WTC11 (cell line): ENCODE results near the gene CLMN.

Experiments used
- ATF2 ChIP-seq: sonication (generic); formaldehyde crosslinking; IDR thresholded peaks from 2 replicates; pipeline ENCODE4 v1.8.1; 2022; ENCODE audit warnings: low read depth, missing genetic modification reagents, borderline replicate concordance
- ATF3 ChIP-seq: sonication (generic); formaldehyde crosslinking; conservative IDR thresholded peaks from 2 replicates; pipeline ENCODE4 v1.8.1; 2022; ENCODE audit warnings: mild to moderate bottlenecking, missing genetic modification reagents
- CTCF ChIP-seq: fragments of 200-600 bp; IDR thresholded peaks from 2 replicates; pipeline ENCODE4 v1.8.0; 2022; ENCODE audit warnings: antibody characterized with exemption
- ESRRA ChIP-seq: sonication (generic); formaldehyde crosslinking; IDR thresholded peaks from 2 replicates; pipeline ENCODE4 v1.8.1; 2022; ENCODE audit warnings: mild to moderate bottlenecking, missing genetic modification reagents, borderline replicate concordance
- JUN ChIP-seq: sonication (generic); formaldehyde crosslinking; IDR thresholded peaks from 2 replicates; pipeline ENCODE4 v1.8.0; 2023; ENCODE audit warnings: mild to moderate bottlenecking, missing genetic modification reagents
- KAT7 ChIP-seq: sonication (generic); formaldehyde crosslinking; IDR thresholded peaks from 2 replicates; pipeline ENCODE4 v1.8.1; 2023; ENCODE audit warnings: missing genetic modification reagents, mild to moderate bottlenecking, borderline replicate concordance

GRCh38 chr14:95303552-95303951 lies 16.2 kb downstream of the CLMN start:
- no peak for TF ChIP-seq CTCF
- no peak for TF ChIP-seq KAT7
- TF ChIP-seq ATF2 (CRISPR knock-in tag): no peak
- TF ChIP-seq ATF3 (CRISPR knock-in tag): no peak
- no peak for TF ChIP-seq ESRRA (CRISPR knock-in tag)
- no peak for TF ChIP-seq JUN (CRISPR knock-in tag)
